ENCODE data around the gene MYOM3.

Gene MYOM3

DNA sequence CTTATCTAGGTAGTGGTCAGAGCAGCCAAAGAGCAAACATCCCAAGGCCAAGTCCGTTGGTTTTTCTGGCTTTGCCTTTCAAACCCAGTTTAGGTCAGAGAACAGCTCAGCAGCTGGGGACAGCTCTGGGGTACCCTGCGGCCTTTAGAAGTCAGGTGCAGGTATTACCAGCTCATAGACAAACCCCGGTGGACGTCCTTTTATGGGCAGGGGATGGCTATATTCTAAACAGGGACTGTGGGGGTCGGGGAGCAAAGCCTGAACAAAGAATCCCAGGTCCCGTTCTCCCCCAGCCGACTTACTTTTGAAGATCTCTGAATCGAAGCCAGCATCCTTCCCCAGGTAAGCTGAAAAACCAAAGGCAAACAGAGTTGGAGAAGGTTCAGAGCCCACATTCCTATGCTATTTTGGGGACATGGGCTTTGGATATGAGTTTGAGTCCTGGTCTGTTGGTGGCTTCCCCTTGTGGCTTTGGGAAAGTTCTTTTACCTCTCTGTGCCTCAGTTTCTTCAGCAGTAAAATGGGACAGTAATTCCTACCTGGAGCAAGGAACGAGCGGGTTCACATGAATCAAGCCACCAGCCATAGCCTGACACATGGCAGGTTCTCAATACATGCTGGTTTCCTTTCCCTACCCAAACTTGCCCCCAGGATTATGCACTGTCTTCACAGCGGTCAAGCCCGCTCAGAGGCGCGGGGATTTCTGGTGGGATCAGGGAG is 16.6 kb downstream of the MYOM3 start:
- DNase-seq, result no peak

DNA sequence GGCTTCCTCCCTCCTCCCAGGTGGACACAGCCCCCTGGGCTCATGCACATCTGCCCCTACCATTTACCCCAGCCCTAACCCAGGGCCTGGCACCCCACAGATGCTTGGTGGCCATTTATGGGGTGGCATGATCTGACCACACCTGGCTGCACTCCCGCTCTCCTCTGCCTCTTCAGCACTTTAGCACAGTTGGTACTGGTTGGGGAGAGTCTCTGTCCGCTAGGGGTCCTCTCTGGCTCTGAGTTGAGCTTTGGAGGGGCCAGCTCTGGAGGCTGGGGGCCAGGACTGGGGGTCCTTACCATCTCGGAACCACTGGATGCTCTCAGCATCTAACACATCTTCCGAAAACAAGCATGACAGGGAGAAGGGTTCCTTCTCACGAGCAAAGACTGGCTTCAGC is 17.4 kb downstream of the MYOM3 start:
- DNase-seq, result peak; percentile 62

DNA sequence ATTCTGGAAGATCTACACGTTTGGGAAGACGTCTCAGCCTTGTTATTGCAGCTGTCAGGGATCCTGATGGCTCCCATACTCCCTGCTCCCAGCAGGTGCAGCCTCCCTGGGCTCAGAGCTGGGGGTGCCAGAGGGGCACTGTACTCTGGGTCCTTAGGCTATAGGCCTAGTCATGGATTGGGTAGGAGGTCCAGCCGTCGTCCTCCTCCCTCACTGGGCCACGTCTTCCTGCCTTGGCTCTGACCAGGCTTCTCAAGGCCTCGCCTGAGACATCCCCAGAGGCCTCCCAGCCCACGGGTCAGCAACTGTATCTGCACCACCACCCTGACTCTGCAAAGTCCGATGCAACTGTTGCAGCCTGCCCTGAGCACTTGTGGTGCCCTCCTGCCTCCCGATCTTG is 18.2 kb downstream of the MYOM3 start:
- no peak for DNase-seq

DNA sequence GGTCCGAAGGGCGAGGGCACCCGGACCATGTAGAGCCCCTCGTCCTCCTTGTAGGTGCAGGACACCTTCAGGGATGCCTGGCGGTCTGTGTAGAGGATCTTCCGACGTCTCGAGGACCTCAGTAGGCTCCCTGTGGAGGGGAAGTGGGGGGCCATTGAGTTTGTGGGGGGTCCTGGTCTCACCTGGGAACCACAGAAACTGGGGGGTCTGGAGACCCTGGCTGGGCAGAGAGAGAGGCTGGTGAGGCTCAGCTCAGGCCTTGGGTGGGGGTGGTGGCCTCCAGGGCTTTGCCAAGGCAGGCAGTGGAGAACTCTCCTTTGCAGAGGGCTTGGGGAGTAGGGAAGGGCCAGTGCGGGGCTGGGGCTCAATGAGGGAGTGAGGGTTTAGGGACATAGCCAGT is 19.0 kb downstream of the MYOM3 start:
- no peak for DNase-seq

DNA sequence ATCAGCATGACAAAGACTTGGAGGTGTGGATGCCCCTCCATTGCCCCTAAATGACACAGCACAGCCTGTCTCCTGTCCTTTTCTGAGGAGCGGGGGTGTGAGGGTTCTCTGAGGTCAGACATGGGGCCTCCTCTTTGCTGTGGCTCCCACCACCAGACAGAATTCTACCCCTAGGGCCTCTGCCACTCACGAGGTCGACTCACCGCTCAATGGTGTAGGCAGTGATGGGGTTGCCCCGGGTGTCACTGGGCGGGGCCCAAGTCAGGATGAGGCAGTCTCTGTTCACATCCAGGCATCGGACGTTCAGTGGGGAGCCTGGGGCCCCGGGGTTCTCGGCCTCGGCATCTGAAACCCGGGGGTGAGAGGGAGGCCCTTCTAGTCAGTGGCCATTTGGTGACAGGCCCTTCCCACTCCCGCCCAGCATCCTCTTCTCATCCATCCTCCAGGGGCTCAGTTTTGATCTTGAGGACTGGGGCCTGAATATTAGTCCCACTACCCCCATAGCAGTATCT is 19.9 kb downstream of the MYOM3 start:
- DNase-seq, result no peak

DNA sequence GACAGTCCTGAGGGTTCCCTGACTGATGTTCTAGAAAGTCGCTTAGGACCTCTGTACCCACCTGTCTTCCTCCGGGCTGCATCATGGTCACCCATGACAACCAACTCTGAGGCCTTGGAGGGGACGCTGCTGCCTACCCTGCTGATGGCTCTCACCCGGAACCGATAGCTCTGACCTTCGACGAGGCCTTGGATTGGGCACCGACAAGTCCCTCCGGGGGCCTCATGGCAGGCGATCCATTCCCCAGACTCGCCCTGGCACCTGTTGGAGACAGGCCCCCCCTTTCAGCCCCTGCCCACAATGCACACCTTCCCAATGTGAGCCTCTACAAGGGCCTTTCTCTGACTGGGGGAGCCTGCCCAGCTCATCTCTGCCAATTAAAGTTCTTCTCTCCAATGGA is 21.2 kb downstream of the MYOM3 start:
- no peak for DNase-seq

DNA sequence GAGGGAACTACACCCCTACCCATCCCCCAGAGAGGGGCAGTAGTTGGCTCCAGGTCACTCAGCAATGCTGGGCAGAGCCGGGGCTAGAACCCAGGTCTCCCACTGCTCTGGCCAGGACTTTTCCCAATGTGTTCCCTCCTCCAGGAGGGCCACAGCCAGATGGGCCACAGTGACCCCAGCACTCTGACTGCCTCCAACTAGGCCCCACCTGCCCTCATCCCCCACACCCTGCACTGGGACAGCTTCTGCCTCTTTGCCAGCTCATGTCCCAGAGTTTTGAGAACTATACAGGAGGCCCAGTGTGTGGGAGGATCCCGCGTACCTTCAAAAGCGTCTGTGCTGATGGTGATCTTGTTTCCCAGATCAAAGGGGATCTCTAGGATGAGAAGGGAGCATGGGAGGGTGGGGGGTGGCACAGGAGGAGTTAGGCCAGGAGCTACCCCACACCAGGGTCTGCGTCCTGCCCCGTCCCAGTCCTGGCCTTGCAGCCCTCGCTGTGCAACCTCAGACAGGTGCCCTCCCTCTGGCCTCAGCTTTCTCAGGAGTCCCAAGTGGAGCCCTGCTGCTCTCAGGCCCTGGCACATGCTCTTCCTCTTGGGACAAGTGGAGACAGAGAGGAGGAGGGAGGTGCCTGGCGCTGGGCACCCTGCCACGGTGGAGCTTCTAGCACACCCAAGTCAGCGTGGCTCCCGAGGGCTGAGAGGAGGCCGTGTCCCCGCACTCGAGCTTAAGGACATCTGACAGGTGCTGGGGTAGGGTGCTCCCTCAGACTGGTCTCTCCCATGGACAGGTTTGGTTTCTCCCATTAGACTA is 22.0 kb downstream of the MYOM3 start:
- no peak for DNase-seq

DNA sequence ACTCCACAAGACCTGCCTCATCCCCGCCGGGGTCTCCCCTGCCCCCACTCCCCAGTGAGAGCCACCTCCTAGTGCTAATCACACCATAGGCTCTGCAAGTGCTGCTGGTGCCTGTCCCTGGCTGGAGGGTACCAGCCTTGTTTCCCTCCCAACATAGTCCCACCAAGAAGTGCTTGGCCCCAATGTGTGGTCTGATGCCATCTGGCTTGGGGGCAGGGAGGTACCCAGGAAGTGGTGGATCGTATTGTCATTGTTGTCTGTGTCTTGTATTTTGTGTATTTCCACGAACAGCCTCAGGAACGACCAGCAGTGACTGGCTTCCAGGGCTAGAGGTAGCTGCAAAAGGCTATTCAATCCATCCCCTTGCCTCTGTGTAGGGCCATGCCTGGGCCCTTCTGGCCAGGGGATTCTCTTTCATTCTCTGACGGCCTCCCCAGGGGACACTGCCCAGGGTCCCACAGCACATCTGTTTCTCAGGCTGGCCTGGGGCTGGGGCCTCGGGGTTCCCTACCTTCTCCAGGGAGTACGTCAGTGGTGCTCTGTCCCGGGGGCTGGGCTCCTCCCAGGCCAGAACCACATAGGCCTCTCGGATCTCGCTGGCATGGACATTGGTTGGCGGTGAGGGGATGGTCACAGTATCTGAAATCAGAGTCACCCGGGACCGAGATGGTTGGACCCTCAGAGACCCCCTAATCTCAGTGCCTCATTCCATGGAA is 22.8 kb downstream of the MYOM3 start:
- no peak for DNase-seq

DNA sequence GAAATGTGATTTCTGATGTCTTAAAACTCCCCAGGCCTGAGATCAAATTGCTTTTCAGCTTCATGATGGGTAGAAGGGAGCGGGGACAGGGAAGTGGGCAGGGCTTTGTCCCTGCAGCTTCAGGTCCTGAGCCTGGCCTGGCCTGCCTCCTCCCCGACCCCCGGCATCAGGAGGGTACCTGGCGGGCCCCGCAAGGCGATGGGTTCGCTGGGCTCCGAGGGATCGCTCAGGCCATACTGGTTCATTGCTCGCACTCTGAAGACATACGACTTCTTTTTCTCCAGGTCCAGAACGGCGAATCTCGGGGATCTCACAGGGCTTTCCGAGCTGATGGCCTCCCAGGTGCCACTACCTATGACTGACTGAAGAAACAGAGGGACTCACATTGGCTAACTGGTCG is 25.5 kb downstream of the MYOM3 start:
- no peak for DNase-seq

DNA sequence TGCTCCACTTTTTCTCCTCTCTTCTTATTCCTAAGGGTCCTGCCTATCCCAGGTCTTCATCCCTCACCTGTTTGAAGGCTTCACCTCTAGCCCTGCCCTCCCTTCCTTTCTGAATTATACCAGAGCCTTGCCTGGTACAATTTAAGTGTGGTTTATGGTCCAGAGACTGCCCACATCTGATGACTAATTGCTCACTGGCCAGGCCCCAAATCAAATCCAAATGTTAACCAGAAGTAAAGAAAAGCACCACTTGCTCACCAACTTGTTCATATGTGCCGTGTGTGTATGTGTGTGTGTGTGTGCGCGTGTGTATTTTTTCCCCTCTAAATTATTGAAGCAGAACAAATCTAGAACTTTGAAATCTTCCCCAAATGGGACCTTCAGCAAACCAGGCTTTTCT is 26.4 kb downstream of the MYOM3 start:
- DNase-seq, result no peak

DNA sequence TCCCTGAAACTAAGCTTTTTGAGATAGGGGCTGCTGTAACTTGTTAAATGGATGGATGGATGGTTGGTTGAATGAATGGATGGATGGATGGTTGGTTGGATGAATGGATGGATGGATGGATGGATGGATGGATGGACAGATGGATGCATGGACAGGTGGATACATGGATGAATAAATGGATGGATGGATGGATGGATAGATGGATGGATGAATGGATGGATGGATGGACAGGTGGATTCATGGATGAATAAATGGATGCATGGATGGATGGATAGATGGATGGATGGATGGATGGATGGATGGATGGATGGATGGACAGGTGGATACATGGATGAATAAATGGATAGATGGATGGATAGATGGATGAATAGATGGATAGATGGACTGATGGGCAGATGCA is 26.9 kb downstream of the MYOM3 start:
- DNase-seq, result no peak

DNA sequence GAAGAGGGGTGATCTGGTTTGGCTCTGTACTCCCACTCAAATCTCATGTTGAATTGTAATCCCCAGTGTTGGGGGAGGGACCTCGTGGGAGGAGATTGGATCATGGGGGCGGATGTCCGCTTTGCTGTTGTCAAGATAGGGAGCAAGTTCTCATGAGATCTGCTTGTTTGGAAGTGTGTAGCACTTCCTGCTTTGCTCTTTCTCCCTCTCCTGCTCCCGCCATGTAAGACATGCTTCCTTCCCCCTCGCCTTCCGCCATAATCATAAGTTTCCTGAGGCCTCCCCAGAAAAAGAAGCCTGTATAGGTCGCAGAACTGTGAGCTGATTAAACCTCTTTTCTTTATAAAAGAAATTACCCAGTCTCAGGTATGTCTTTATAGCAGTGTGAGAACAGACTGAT is 27.9 kb downstream of the MYOM3 start:
- no peak for DNase-seq

DNA sequence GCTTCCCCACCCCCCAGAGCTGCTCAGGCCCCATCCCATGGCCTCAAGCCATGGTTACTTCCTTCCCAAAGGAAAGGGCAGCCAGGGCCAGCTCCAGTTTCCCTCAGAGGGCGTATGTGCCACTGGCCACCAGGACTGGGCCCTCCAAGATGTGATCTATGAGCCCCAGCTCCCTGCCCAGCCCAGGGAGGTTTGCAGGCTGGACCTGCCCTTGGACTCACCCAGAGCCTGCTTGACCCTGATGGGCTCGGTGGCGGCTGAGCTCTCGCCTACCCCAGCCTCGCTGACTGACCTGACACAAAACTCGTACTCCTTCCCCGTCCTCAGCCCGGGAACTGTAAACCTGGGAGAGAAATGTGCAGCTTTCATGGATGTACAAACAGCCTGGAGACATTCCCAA is 29.6 kb downstream of the MYOM3 start:
- no peak for DNase-seq

DNA sequence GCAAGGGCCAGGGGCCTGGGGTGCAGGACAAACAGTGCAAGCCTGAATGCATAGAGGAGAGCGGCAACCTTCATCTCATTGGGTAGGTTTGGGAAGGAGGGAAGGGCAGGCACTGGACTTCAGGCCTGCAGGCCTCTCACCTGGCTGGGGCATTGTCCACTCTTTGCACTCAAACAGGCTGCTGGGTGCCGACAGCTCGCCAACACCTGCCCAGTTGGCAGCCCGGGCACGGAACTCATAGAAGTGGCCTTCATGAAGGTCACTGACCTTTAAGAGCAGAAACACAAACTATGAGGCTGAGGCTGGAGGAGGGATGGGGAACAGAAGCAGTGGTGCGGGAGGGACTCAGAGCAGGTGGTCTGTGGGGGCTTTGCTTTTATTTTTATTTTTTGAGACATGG is 30.7 kb downstream of the MYOM3 start:
- no peak for DNase-seq

DNA sequence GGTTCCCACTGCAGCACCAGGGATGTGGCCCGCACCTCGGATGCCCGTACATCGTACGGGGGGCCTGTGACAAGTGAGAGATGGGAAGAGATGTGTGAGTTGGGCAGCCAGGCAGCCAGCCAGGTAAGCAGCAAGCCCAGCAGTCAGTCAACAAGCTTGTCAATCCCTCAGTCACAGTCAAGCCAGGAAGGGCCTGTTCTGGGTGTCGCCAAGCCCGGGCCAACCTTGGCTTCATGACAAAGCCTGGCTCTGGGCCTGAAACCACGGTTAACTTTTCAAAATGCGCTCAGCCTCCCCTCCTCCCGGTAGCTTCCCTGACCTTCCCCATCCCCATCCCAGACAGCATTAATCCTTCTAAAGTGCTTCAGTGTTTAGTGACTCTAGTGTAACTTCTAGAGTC is 31.8 kb downstream of the MYOM3 start:
- DNase-seq, result no peak

DNA sequence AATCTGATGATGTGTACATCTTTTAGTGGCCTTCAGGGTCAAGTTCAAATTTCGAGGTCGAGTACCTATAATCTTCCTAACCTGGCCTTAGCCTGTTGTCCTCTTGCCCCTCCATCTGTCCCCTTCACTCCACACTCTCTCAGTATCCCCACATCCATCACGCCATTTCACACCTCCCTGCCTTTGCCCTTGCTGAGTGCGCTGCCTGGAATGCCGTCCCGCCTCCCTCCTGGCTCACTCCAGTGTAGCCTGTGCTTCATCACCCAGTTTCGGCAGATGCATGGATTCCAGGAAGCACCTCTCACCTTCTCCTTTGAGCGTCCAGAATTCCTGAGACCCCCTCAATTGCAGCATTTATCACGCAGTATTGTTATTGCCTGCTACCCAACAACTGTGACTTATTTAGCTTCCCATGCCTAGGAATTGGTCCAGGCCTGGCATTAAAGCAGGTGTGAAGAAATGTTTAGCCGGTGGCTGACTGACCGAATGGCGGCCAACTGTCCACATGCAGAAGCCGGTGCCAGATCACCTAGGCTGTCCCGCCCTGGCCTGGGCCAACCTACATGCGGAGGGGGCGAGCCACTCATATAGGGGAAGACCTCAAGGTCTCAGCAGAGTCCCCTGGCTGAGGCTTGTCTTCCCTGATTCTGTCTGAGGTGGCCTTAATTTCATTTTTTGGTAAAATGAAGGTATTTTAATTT is 34.5 kb downstream of the MYOM3 start:
- DNase-seq, result no peak

DNA sequence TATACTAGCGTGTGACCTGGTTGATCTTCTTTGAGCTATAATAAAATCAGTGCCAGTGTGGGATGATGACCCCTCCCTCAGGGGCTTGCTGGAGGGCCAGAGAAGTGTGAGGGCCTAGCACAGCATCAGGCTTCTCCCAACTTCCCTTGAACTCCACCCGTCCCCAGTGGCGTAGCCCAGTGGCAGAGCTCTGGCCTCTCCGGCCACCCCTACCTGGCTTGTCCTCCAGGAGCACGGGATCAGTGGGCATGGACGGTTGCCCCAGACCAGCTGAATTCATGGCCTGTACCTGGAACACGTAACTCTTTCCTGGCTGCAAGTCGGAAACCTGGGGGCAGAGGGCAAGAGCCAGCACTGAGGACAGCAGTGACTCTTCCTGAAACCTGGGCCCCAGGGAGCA is 36.0 kb downstream of the MYOM3 start:
- no peak for DNase-seq

DNA sequence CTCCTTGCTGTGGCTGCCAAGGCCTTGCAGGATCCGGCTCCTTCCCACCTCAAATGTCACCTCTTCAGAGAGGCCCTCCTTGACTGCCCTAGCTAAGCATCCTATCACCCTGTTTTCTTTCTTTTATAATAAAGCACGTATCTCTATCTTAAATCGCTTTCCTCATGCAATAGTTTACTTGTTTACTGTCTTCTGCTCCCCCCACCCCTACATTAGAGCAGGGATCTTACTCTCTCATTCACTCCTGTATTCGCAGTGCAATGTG is 36.4 kb downstream of the MYOM3 start:
- no peak for DNase-seq

DNA sequence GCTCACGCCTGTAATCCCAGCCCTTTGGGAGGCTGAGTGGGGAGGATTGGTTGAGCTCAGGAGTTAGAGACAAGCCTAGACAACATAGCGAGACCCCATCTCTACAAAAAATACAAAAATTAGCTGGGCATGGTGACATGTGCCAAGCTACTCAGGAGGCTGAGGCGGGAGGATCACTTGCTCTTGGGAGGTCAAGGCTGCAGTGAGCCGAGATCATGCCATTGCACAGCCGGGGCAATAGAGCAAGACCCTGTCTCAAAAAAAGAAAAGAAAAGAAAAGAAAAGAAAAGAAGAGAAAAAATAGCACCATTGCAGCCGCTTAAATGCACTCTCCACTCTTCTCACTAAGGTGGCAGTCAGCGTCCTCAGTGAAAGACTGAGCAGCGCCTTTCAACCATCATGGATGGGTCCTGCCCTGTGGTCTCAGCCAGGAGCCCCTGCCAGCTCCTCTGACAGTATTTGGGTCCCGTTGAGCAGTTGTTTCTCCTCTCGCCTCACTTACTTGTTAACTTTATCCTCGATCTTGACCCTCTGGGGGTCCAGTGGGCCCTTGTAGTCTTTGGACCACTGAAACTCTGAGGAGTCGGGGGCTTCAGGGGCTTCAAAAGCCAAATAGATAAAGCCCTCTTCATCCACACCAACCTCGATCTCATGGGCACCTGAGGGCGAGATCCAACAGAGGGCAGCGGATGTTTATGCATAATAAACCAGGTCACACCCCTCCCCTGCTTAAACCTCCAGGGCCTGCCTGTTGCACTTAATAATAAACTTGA is 36.9 kb downstream of the MYOM3 start:
- DNase-seq, result peak; percentile 12

DNA sequence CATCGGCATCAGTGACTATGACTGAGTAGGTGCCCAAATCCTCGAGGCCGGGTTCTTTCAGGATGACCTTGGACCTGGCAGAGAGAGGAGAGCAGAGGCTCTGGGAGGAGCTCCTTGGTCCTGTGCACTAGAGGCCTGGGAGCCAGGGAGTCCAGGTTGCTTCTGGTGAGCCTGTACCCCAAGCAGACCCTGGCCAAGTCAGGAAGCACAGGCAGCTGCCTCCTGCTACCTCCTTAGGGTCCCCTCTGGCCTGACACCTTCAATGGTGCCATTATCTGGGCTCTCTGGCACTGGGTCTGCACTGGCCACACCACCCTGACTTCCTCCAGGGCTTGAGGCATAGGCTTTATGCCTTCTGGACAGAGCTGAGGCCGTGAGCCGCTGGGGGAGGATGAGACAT is 37.7 kb downstream of the MYOM3 start:
- DNase-seq, result no peak

DNA sequence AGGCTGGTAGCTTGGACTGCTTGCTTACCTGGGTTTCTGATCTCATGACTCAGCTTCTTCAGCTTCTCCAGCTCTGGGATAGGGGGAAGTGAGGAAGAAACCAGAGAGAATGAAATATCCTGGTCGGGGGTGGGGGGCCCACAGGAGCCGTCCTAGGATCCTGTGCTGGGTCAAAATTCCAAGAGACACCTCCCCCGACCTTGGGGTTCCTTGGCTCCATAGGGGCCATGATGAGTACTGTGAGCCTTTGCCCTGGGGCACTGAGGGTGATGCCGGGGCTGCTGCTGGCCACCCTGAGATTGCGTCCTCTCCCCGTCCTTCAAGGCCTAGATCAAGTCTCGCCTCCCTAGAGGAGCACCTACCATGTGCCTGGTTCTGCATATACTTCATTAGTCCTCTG is 40.0 kb downstream of the MYOM3 start:
- DNase-seq, result no peak

DNA sequence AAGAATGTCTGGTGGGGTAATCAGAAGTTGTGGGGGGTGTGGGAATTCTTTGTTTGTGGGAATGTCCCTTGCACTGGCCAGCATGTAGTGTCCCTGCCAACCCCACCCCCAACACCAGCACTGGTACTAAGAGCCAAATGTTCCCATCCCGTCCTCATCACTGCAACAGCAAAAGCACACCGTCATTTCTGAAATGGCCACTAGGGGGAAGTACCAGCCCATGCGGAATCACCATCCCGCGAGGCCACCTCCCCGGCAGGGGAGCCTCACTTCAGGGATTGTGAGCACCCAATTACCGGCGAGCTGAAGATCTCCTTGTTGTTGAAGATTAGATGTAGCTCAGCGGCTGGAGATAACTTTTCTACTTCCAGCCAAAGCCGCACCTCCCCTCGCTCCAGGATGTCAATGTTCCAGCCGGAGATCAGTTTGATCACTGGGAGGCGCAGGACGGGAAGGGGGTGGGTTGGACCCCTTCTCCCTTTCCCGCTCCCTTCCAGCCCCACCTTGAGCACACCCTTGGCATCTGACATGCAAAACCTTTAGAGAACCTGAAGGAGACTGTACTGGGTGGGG is 41.0 kb downstream of the MYOM3 start:
- peak; percentile 66 for DNase-seq
